Forelimb muscle (tissue), 1 donor: ENCODE measurements around the gene IQCF2. TPM values are rescaled to one million over a fixed set of nuclear protein-coding genes. Genes with fewer than 3 reads are reported as not detected.
"Not testable (repeated sequence)": the region's sequence is repeated elsewhere in the genome, so short reads cannot be mapped to it uniquely, and the experiment has no call there.

Experiments
- DNase-seq: peaks from one replicate; pipeline ENCODE4 v3.0.0-alpha.2; 2013; ENCODE audit warnings: low read depth
- polyA plus RNA-seq: library from polyadenylated mRNA; unstranded; fragments of 120-200 nt; gene quantifications from one replicate; pipeline ENCODE4 v1.2.1, GENCODE V29; 2013; ENCODE audit not compliant: insufficient read length

The IQCF2 gene
- polyA plus RNA-seq, 1 donor = not detected

DNA sequence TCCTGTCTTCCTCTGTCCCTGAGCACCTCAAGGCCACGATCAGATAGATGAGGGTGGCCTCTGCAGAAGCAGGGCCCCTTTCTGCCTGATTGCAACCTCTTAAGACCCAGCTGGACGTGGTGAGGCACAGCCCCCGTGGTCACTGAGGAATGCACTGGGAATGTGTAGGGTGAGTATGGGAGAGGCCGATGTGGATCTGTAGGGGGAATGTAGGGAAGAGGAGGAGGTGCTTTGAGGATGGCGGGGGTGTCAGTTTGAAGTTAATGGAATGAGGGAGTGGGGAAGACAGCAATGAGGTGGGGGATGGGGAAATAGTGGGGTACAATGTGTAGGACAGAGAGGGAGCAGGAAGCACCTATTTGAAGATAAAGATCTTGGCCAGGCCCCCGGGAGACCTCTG, 14.8 kb downstream of the IQCF2 start:
- no peak for DNase-seq

DNA sequence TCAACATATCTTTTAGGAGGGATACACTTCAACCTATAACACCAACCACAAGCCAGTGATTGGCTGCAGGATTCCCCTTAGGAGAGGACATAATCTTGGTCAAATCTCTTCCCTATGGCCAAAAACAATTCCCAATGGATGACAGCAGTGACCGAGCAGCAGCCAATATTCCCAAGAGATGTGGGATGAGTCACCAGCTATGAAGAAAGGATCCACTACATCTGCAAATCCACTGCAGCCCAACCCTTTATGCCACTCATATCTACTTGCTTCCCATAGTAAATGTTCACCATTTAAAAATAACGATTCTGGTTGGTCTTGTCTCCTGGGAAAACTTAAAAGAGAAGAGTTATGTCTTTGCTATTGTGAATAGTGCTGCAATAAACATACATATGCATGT, 18.5 kb downstream of the IQCF2 start:
- no peak for DNase-seq

DNA sequence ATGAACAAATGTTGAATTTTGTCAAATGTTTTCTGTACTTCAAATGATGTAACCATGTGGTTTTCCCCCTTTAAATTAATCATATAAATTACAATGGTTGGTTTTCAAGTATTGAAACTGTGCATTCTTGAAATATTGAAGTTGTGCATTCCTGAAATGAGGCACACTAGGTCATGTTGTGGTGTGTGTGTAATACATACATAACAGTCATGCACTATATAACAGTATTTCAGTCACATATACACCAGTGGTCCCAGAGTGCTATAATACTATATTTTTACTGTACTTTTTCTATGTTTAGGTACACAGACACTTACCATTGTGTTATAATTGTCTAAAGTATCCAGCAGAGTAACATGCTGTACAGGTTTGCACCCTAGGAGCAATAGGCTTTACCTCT, 25.0 kb downstream of the IQCF2 start:
- DNase-seq = no peak

DNA sequence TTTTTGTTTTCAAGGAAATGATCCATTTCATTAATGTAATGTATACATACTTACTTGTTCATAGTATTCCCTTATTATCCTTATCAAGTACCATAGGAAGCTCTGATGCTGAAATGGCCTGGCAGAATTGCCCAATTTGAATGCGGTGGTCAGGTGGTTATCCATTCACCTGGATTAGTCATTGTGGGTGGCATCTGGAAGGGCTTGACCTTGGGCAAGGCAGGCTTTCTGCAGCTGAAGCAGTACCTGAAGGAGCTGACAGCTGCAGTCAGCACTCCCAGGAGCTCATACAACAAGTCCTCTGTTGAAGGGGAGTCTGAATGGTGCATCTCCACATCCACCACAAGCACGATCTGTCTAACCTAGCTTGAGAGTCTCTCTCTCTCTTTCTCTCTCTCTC, 26.2 kb downstream of the IQCF2 start:
- no peak for DNase-seq

DNA sequence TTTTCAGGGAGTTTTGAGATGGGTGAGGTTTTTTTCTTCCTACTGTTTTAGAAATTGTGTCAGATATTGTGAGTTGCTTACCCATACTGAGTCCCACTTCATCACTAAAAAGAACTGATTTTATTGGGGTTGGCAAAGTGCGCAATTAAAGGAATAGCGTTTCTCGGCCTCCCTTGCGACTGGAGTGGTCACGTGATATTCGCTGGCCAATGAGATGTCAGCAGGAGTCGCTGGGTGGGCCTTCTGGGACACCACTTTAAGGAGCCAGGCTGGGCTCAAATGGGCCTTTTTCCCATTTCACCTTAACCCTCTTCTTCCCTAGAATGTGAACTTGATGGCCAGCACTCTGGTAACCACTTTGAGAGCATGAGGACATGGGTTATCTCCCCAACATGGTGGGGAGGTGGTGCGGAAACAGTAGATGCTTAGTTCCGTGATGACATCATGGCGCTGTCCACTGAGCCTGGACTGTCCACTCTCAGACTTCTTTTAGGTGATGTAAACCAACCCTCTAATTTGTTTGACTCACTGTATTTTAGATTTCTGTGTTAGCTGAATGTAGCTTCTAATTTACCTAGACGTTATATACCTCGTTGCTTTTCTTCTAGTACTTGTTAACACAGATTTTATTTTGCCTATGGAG, 27.2 kb downstream of the IQCF2 start:
- no peak for DNase-seq

DNA sequence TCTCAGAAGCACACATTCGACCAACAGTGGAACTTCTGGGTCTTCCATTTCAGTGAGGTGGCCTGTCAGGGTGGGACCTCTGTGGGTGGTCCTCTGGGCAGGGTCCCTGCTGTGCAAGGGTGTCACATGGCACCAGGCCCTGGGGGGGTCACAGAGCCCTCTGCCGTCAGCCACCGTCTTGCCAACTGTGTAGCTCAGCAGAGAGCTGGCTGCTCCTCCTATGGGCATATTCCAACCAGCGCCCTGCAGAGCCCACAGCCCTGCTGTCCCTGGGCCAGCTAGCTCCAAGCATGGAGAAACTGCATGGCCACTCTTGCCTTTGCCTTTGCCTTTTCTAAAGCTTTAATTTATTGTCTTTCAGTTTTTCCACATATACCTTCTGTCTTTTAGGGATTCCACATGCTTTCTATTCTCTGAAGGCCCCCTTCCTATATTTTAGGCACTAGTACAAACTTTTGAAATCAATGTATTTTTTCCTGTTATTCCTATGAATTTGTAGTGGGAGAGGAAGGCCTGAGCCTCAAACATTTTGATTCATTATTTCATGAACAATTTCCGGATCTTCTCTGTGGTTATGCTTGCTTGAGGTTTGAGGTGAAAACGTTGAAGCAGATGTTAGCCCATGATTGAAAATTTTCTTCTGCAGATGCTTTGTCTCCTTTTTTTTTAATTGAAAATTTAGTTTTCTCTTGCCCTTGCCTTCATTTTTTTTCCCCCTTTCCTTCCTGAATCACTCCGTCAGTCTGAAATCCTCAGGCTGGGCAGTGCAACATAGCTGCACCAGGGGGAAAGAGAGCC, 30.0 kb downstream of the IQCF2 start:
- no peak for DNase-seq

DNA sequence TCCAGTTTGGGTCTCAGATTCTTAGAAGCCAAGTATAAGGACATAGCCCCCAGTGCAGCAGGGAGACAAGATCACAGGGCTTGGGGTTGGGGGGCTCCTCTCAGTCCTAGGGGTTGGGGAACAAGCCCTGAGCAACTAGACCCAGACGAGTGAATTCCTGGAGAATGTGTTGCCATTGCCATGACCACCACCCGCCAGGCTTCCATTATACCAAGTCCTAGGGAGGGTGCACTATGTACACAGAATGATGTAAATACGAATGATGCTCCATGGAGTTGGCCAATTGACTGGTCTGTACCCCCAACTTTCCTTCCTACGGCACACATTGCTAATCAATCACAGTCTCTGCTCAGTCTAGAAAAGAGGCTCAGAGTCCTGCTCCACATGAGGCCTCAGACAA, 33.0 kb downstream of the IQCF2 start:
- DNase-seq = no peak

DNA sequence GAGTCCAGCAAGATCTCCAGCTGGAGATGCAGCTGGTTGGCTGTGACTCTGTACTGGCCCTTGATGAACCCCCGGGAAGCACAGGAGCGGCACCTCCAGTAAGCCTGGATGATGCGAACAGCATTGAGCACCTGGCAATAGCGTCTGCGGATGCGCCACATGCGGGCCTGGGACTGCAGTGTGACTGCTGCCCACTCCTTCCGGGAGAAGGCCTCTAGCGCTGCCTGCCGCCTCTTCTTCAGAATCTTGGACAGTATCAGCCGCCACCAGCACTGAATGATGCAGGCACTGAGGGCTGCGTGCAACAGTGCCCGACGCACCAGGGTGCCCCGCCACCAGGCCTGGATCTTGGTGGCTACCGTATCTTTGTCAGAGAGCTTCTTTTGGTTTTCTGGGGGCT, 33.5 kb downstream of the IQCF2 start:
- DNase-seq = no peak

DNA sequence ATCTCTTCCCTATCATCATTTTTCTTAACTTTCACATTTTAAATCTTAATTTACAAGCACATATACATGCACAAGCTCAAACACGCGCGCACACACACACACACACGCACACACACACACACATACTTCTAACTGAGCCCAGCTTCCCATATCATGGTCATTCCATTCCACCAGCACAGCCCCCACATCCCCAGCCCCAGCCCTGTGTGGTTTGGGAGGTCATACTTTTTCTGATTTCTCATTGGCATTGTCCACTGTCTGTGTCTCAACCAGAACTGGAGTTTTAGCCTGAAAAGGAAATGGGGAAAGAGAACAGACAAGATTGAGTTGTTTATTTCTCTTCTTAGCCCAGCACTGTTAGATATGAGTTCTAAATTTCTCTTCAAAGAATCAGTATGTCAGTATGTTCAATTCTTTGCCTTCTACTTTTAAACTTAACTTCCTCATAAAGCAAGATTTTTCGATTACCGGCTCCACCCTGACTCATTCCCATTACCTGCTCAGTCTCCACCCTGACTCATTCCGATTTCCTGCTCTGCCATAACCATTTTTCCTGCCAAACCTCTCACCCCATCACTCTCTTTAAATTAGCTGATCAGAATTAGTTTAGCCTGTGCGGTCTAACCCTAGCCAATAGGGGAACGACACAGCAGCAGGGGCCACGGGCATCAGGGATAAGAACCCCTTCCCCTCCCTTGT, 35.3 kb downstream of the IQCF2 start:
- DNase-seq = no peak

DNA sequence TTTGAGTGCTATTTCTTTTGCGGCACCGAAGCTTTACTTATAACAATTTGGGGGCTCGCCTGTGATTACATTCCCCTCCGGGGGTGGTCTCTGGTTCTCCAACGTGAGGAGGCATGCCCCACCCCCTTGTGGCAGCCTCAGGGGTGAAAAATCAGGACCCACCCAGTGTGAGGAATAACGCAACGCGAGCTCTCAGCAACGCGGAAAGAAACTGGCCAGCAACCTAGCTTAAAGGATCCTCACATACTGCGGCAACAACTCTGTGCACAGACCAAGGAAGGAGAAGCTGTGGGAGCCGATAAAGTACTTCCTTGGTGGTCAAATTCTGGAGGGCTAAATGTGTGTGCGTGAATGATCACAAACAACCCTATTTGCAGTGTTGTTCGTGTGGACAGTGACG, 36.0 kb downstream of the IQCF2 start:
- no peak for DNase-seq

DNA sequence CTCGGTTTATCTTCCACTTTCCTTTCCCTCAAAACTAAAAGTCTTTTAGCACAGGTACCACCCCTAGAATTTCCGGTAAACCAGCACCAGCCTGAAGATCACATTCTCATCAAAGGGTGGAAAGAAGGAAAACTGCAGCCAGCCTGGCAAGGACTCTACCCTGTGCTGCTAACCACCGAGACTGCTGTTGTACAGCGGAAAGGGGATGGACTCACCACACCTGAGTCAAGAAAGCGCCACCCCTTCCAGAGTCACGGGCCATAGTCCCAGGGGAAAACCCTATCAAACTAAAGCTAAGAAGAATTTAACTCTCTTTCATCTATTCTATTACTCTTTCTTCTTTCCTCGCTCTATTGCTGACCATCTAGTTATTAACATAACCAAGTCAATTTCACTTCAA, 38.6 kb downstream of the IQCF2 start:
- not testable (repeated sequence) for DNase-seq

DNA sequence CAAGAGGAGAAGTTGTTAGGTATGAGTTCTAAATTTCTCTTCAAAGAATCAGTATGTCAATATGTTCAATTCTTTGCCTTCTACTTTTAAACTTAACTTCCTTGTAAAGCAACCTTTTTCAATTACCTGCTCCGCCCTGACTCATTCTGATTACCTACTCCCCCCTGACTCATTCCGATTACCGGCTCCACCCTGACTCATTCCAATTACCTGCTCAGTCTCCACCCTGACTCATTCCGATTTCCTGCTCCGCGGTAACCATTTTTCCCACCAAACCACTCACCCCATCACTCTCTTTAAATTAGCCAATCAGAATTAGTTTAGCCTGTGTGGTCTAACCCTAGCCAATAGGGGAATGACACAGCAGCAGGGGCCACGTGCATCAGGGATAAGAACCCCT, 40.9 kb downstream of the IQCF2 start:
- not testable (repeated sequence) for DNase-seq

DNA sequence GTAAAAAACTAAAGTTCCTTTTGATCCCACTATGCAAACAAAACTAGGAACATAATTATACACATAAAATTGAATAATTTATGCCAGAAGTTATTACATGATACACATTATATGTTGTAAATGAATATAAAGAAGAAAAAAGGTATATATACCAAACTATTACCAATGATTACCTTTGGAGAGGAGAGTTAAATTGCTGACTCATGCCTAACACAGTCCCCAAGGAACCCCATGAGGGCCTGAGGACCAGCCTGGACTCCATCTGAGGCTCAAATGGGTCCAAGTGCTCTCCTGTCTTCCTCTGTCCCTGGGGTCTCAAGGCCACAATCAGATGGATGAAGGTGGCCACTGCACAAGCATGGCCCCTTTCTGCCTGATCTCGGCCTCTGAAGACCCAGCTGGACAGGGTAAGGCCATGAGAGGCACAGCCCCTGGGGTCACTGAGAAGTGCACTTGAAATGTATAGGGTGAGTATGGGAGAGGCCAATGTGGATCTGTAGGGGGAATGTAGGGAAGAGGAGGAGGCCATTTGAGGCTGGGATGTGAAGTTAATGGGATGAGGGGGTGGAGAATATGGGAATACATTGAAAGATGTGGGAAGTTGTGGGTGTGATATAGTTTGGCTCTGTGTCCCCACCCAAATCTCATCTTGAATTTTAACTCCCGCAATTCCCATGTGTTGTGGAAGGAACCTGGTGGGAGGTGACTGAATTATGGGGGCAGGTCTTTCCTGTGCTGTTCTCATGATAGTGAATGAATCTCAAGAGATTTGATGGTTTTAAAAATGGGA, 42.8 kb downstream of the IQCF2 start:
- no peak for DNase-seq

DNA sequence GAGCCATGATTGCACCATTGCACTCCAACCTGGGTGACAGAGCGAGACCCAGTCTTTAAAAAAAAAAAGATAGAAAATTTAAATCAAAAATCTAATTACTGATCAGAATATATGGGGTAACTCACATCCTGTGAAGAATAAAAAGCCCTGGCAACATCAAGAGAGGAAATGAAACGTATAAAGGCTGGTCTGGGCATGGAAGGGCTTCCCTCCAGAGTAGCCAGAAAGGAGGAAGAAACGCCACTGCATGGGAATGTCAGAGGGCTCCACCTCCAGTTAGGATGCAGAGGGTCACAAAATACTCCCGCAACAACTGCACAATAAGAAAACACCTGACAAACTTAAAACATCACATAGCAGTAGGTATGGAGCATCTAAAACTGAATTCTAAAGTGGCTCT, 46.6 kb downstream of the IQCF2 start:
- no peak for DNase-seq

Other genes with a start within 250 kb of the IQCF2 start
- 21.7 TPM for gene TEX264, start 190.4 kb upstream of the IQCF2 start, polyA plus RNA-seq
- 0.33 TPM for gene GRM2, start 154.5 kb upstream of the IQCF2 start, polyA plus RNA-seq
- gene IQCF6, start 82.4 kb upstream of the IQCF2 start, polyA plus RNA-seq = not detected
- gene IQCF5, start 14.0 kb downstream of the IQCF2 start, polyA plus RNA-seq = not detected
- not detected for gene IQCF1, start 41.7 kb downstream of the IQCF2 start, polyA plus RNA-seq
- 15.2 TPM for gene RRP9, start 80.3 kb downstream of the IQCF2 start, polyA plus RNA-seq
- gene PARP3, start 80.7 kb downstream of the IQCF2 start, polyA plus RNA-seq = 5.5 TPM
- gene GPR62, start 93.8 kb downstream of the IQCF2 start, polyA plus RNA-seq = 0.89 TPM
- gene PCBP4, start 105.8 kb downstream of the IQCF2 start, polyA plus RNA-seq = 68.7 TPM
- gene ABHD14B, start 112.4 kb downstream of the IQCF2 start, polyA plus RNA-seq = 21.9 TPM
- gene ABHD14A, start 113.4 kb downstream of the IQCF2 start, polyA plus RNA-seq = 16.1 TPM
- gene ACY1, start 121.9 kb downstream of the IQCF2 start, polyA plus RNA-seq = 12.9 TPM
- 3,323 TPM for gene RPL29, start 134.3 kb downstream of the IQCF2 start, polyA plus RNA-seq
- 18.5 TPM for gene DUSP7, start 195.0 kb downstream of the IQCF2 start, polyA plus RNA-seq